Small intestine (tissue), 16 donors: ENCODE results near the gene GJA4. TPM values are rescaled to one million over a fixed set of nuclear protein-coding genes. Genes with fewer than 3 reads are reported as not detected.

Experiments
- DNase-seq, 2 donors: peaks; one replicate each; pipeline versions ENCODE4 v3.0.0 to v3.0.0-alpha.2; 2013
- FAIRE-seq: peaks from 2 replicates; lab custom pipeline; 2012; peaks lifted over from hg19 to GRCh38; lab: Jason Lieb, UNC
- H3K27ac ChIP-seq, 3 donors: one replicate each; pipeline ENCODE4 v1.5.1; 2013; ENCODE audit warnings: low read length in 2 of 3, mild to moderate bottlenecking in 2 of 3, control low read depth in 1 of 3, inconsistent platforms in 1 of 3, low read depth in 1 of 3, moderate library complexity in 1 of 3
- H3K27me3 ChIP-seq, 3 donors: one replicate each; pipeline ENCODE4 v1.6.1; 2013; ENCODE audit warnings: low read length in 3 of 3, inconsistent platforms in 1 of 3; ENCODE audit not compliant: control insufficient read depth in 3 of 3, insufficient read depth in 3 of 3
- H3K36me3 ChIP-seq, 3 donors: one replicate each; pipeline ENCODE4 v1.6.1; 2013; ENCODE audit warnings: low read length in 3 of 3, inconsistent platforms in 1 of 3, low read depth in 1 of 3, mild to moderate bottlenecking in 1 of 3, moderate library complexity in 1 of 3; ENCODE audit not compliant: control insufficient read depth in 3 of 3, insufficient read depth in 2 of 3
- H3K4me1 ChIP-seq, 3 donors: one replicate each; pipeline ENCODE4 v1.6.1; 2013; ENCODE audit warnings: low read length in 2 of 3, inconsistent platforms in 1 of 3, low read depth in 1 of 3, mild to moderate bottlenecking in 1 of 3, moderate library complexity in 1 of 3; ENCODE audit not compliant: control insufficient read depth in 3 of 3, insufficient read depth in 2 of 3
- H3K4me3 ChIP-seq, 3 donors: one replicate each; pipeline ENCODE4 v1.5.1; 2013; ENCODE audit warnings: low read length in 3 of 3, control low read depth in 1 of 3, inconsistent platforms in 1 of 3, low read depth in 1 of 3, mild to moderate bottlenecking in 1 of 3, moderate library complexity in 1 of 3
- H3K9me3 ChIP-seq, 2 donors: one replicate each; pipeline ENCODE4 v1.6.1; 2013; ENCODE audit warnings: low read depth in 1 of 2, low read length in 1 of 2; ENCODE audit not compliant: control insufficient read depth in 2 of 2, insufficient read depth in 1 of 2
- WGBS, 3 donors: extraction: QIAGEN DNeasy Blood & Tissue Kit; methylation state at CpG; one replicate each; pipeline ENCODE4 v1.1.7; 2013; 5-methylcytosine and 5-hydroxymethylcytosine counted together
- long read RNA-seq, 10 donors: transcript quantifications; one replicate each; lab custom pipeline, GENCODE V29; 2026
- polyA plus RNA-seq, 4 donors: library from polyadenylated mRNA; stranded (reverse) in 3 of 4; unstranded in 1 of 4; fragments of 200-250 nt in 3 of 4; fragments of 120-200 nt in 1 of 4; gene quantifications; one replicate each; pipeline versions ENCODE4 v1.2.1 to v1.2.3, GENCODE V29; 2013
- donor health status: healthy with polysubstance abuse.
- donor health status: control.
- donor health status: control.
- donor health status: Bipolar disorder and iron deficiency.
- donor health status: healthy.

Gene GJA4
- polyA plus RNA-seq, result 10 to 100 TPM in 1 of 4 donors, 1 to 10 TPM in 1, under 1 TPM in 1, not detected in 1; 0.81 to 16.8 (median 5.8) TPM
- long read RNA-seq, donor 1, result 0 reads
- long read RNA-seq, donor 2, partial matches to known transcripts, result 0 of 1 reads
- long read RNA-seq, donor 2, other reads (novel, unspliced or antisense), result 0 of 1 reads
- long read RNA-seq, donor 3, partial matches to known transcripts, result 0 of 2 reads
- long read RNA-seq, donor 3, other reads (novel, unspliced or antisense), result 0 of 2 reads
- long read RNA-seq, donor 4, result 0 reads
- long read RNA-seq, donor 5, result 0 reads
- long read RNA-seq, donor 6, partial matches to known transcripts, result 0 of 2 reads
- long read RNA-seq, donor 6, other reads (novel, unspliced or antisense), result 0 of 2 reads
- long read RNA-seq, donor 7, result 0 reads
- long read RNA-seq, donor 8, partial matches to known transcripts, result 0 of 1 reads
- long read RNA-seq, donor 8, other reads (novel, unspliced or antisense), result 0 of 1 reads
- long read RNA-seq, donor 9, partial matches to known transcripts, result 0 of 2 reads
- long read RNA-seq, donor 9, other reads (novel, unspliced or antisense), result 0 of 2 reads
- long read RNA-seq, donor 10, transcript GJA4-201 (2 exons, 1,622 nt), result major isoform, 6 of 6 reads
- long read RNA-seq, donor 10, partial matches to known transcripts, result 0 of 6 reads
- long read RNA-seq, donor 10, other reads (novel, unspliced or antisense), result 0 of 6 reads

DNA sequence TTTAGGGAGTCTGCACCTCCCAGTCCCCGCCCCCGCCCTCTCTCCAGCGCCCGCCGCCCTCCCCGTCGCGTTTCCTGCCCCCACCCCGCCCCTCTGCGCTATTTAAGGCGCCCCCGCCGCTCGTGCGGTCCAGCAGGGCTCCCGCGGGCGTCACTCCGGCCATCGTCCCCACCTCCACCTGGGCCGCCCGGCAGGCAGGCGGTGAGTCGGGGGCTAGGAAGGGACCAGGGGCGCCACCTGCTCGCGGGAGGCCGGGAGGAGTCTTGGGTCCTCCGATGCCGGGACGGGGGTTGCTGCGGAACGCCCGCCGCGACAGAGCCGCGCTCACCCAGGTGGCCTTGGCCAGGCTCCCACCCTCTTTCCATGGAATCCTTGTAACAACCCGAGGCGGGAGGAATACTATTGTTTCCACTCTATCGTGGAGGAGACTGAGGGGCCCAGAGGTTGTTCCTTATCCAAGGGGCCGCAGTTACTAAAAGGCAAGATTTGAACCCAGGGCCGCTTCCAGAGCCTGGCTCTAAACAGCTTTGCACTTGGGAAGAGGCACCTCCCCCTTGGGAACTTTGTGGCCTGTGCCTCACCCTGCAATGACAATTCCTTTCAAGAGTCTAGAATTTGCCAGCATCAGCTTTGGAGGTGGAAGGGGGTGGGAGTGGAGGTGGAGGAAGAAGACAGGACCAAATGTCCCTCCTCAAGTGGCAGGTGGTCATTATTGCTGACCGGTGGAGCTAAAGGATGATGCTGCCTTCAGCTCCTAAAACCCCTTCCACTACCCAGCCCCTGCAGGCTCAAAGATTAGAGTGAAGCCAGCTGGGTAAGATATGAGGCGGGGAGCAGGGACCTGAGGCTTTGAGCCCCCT, at the start of gene GJA4:
TSS of gene GJA4 (plus strand) at position 132 of the 860 bp plus-strand sequence. CDS start 1,215 bp downstream, outside the sequence.
- Histone ChIP-seq H3K36me3 (no peaks in the 10 kb centered on the region), H3K27ac (no peak within 1 kb of the TSS), H3K27me3 (peaks cover 0 to 20% (median 4%) of the 10 kb centered on the region in 3 donors), H3K4me1 (no peaks in the 10 kb centered on the region), H3K9me3 (peaks cover 0 to 7% of the 10 kb centered on the region in 2 donors), H3K4me3 (peak within 1 kb of the TSS in 1 of 3 donors; percentile 1)
- DNase-seq, result no peak
- WGBS, 3 donors, result 11 to 15% (median 11%) methylated on average over 44 to 45 of the region's 45 CpGs
- no peak for FAIRE-seq

DNA sequence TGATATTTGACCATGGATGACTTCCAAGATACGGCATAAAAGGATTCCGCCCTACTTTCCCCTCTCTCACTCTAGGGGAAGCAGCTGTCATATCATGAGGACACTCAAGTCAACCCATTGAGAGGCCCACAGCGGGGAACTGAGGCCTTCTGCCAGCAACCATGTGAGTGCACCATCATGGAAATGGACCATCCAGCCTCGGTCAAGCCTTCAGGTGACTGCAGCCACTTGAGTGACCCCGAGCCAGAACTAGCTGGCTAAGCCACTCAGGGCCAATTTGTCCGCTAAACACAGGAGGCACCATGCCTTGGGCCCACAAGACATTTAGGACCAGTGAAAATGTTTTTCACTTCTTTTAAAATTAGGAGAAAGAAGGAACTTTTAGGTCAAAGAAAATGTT, 49.0 kb upstream of the GJA4 start:
- no peak for DNase-seq

DNA sequence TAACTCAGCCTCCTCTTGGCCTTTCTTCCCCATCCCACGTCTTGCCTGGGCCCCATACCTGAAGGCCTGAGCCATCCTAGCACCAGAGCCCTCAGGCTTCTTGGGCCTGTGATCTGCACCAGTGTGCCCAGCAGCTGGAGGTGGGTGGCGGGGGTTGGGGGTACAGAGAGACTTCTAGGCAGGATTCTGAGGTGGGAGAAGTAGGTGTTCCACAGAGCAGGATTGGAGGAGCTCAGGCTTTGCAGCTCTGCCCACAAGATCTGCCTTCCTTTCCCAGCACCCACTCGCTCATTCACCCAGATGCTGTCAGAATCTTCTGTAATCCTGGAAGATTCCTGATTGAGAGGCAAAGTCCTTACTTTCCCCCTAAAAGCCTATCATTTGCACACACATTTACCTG, 47.9 kb upstream of the GJA4 start:
- no peak overlapping the region for H3K27ac ChIP-seq
- no peaks in the 10 kb centered on the region for H3K36me3 ChIP-seq
- H3K27me3 ChIP-seq, result no peaks in the 10 kb centered on the region
- WGBS, 3 donors, result 59 to 76% (median 70%) methylated on average over 3 of the region's 3 CpGs
- no peak for FAIRE-seq
- no peak overlapping the region for H3K4me3 ChIP-seq
- H3K4me1 ChIP-seq, result peaks cover 0 to 13% (median 0%) of the 10 kb centered on the region in 3 donors
- H3K9me3 ChIP-seq, result no peaks in the 10 kb centered on the region
- DNase-seq, result no peak

More for the DNA sequence above, 49.0 kb upstream of the GJA4 start:
- no peaks in the 10 kb centered on the region for H3K9me3 ChIP-seq
- H3K4me1 ChIP-seq, result peaks cover 0 to 13% (median 0%) of the 10 kb centered on the region in 3 donors
- no peak for FAIRE-seq
- no peaks in the 10 kb centered on the region for H3K36me3 ChIP-seq
- H3K27me3 ChIP-seq, result no peaks in the 10 kb centered on the region
- H3K4me3 ChIP-seq, result no peak overlapping the region
- WGBS, 3 donors, result 77 to 89% (median 85%) methylated on average over 6 of the region's 6 CpGs
- no peak overlapping the region for H3K27ac ChIP-seq

DNA sequence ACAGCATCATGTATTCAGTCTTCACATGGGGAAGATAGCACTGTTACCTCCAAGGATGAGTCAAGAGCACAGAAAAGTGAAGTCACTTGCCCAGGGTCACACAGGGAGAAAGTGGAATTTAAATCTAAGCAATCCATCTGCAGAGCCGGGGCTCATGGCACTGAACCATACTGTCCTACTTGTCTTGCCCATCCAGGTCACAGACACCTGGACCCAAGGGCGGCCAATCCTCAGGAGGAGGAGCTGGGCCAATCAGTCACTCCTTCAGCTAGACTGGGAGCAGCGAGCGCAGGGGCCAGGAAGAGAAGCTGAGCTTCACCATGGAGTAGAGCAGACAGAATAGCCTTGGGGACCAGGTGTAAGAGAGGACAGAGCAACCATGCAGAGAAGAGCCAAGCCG, 47.1 kb upstream of the GJA4 start:
- no peak for FAIRE-seq

DNA sequence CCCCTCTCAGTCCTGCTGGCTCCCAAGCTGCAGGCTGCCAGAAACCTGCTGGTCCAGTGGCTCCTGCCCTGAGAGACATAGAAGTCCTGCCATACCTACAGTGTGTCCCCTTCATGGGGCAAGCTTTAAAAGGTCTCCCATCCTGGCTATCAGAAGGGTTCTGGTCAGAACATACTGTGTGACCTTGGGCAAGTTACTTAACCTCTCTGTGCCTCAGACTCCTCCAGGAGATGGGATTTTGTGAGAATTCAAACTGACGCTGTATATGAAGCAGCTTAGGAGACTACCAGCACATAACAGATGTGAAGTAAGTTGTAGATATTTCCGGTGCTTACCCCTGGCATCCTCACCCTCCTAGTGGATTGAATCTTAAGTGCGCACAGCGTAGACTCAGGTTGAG, 46.7 kb upstream of the GJA4 start:
- no peak overlapping the region for H3K4me3 ChIP-seq
- FAIRE-seq, result no peak

More for the DNA sequence above, 47.1 kb upstream of the GJA4 start:
- Histone ChIP-seq H3K4me1 (peaks cover 0 to 13% (median 0%) of the 10 kb centered on the region in 3 donors), H3K9me3 (no peaks in the 10 kb centered on the region), H3K36me3 (no peaks in the 10 kb centered on the region), H3K27me3 (no peaks in the 10 kb centered on the region), H3K4me3 (no peak overlapping the region), H3K27ac (no peak overlapping the region)
- no peak for DNase-seq
- WGBS, 3 donors, result 83 to 88% (median 86%) methylated on average over 5 of the region's 5 CpGs

DNA sequence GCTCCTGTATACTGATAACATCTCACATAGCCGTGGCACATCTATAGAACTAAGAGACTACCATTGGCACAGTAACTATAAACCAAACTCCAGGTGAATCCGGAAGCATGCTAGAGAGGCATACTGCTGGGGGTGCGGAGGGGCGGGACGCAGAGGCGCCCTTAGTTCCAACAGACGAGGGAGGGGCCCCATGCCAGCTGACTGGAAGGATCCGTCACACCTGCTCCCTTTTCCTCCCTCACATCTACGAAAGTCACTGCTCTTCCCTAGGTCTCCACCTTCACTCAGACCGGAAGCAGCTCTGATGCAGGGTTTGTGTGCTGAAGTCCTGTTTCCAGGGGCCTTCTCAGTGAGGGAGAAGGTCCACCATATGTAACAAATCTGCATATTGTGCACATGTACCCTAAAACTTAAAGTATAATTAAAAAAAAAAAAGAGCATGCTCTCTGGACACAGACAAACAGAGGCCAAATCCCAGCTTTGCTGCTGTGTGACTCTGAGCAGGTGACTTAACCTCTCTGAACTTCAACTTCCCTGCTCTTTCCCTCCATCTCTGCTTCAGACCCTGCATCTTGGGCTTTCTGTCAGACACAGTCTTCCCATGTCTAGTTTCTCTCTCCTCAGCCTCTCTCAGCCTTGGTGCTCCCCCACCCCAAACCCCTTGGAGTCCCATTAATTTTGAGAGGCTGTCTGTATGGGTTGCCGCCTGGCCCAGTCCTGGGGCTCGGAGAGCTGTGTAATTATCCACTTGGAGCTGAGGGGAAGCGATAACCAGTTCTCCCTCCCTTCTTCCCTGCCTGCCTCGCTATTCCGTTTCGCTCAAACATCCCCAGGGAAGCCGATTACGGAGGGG, 45.8 kb upstream of the GJA4 start:
- Histone ChIP-seq H3K4me3 (no peak overlapping the region), H3K27ac (no peak overlapping the region), H3K36me3 (no peaks in the 10 kb centered on the region), H3K4me1 (peaks cover 0 to 10% (median 0%) of the 10 kb centered on the region in 3 donors), H3K27me3 (no peaks in the 10 kb centered on the region), H3K9me3 (no peaks in the 10 kb centered on the region)
- no peak for FAIRE-seq
- 40 to 58% (median 57%) methylated on average over 18 of the region's 18 CpGs for WGBS, 3 donors
- DNase-seq, result peak in 1 of 2 donors; percentile 66

More for the DNA sequence above, 46.7 kb upstream of the GJA4 start:
- no peaks in the 10 kb centered on the region for H3K27me3 ChIP-seq
- 86 to 90% (median 90%) methylated on average over 4 of the region's 4 CpGs for WGBS, 3 donors
- no peaks in the 10 kb centered on the region for H3K36me3 ChIP-seq
- DNase-seq, result no peak
- peaks cover 0 to 13% (median 0%) of the 10 kb centered on the region in 3 donors for H3K4me1 ChIP-seq
- no peaks in the 10 kb centered on the region for H3K9me3 ChIP-seq
- H3K27ac ChIP-seq, result no peak overlapping the region

DNA sequence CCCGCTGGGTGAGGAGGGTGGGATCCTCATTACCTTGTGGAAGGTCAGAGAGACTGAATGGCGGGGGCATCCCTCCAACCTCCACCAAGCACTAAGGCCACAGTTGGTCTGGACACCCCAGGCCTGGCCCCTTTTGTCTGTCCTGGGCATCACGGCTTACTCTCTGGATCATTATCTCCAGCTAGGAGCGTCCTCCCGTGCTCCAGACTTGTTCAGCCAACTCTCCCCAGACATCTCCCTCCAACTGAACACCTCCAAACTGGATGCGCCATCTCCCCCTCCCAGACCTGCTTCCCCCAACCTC, 45.2 kb upstream of the GJA4 start:
- no peaks in the 10 kb centered on the region for H3K36me3 ChIP-seq
- no peak overlapping the region for H3K4me3 ChIP-seq
- H3K9me3 ChIP-seq, result no peaks in the 10 kb centered on the region
- WGBS, 3 donors, result 51 to 72% (median 68%) methylated on average over 6 of the region's 6 CpGs
- H3K27me3 ChIP-seq, result no peaks in the 10 kb centered on the region
- DNase-seq (no peak), FAIRE-seq (no peak)
- no peak overlapping the region for H3K27ac ChIP-seq
- H3K4me1 ChIP-seq, result peaks cover 0 to 4% (median 0%) of the 10 kb centered on the region in 3 donors
